Loucy (cell line): ENCODE data around the gene ADARB2.

Experiments
- H2AFZ ChIP-seq: fragments of 200-600 bp; sonication (generic); 2 replicates; pipeline ENCODE4 v1.6.0; 2016; ENCODE audit warnings: antibody characterized with exemption, mild to moderate bottlenecking, low read length, moderate library complexity
- H3F3A ChIP-seq: fragments of 200-600 bp; 2 replicates; pipeline ENCODE4 v1.6.0; 2016; ENCODE audit warnings: antibody characterized with exemption, low read depth, mild to moderate bottlenecking
- H3K27me3 ChIP-seq: fragments of 200-600 bp; sonication (generic); 2 replicates; pipeline ENCODE4 v1.6.1; 2014; ENCODE audit warnings: low read length, mild to moderate bottlenecking; ENCODE audit not compliant: insufficient read depth, poor library complexity, severe bottlenecking
- H3K36me3 ChIP-seq: fragments of 200-600 bp; sonication (generic); 2 replicates; pipeline ENCODE4 v1.6.1; 2016; ENCODE audit warnings: low read length; ENCODE audit not compliant: insufficient read depth
- H3K4me1 ChIP-seq: fragments of 200-600 bp; sonication (generic); 2 replicates; pipeline ENCODE4 v1.5.1; 2014; ENCODE audit warnings: low read length, mild to moderate bottlenecking; ENCODE audit not compliant: insufficient read depth, poor library complexity, severe bottlenecking
- H3K4me2 ChIP-seq: fragments of 200-600 bp; sonication (generic); 2 replicates; pipeline ENCODE4 v1.6.0; 2014; ENCODE audit warnings: antibody characterized with exemption, low read length, low read depth, mild to moderate bottlenecking; ENCODE audit not compliant: poor library complexity, severe bottlenecking
- H3K4me3 ChIP-seq: fragments of 200-600 bp; sonication (generic); 2 replicates; pipeline ENCODE4 v1.5.1; 2014; ENCODE audit warnings: low read length, mild to moderate bottlenecking, mixed read lengths; ENCODE audit not compliant: poor library complexity, severe bottlenecking
- H3K79me2 ChIP-seq: fragments of 200-600 bp; sonication (generic); 2 replicates; pipeline ENCODE4 v1.6.1; 2014; ENCODE audit warnings: low read length; ENCODE audit not compliant: insufficient read depth
- H3K9ac ChIP-seq: fragments of 200-600 bp; sonication (generic); 2 replicates; pipeline ENCODE4 v1.6.0; 2014; ENCODE audit warnings: mild to moderate bottlenecking, low read depth, low read length, moderate library complexity; ENCODE audit not compliant: poor library complexity, severe bottlenecking
- H3K9me2 ChIP-seq: fragments of 200-600 bp; sonication (generic); replicated peaks from 2 replicates; pipeline ENCODE4 v1.6.1; 2016; ENCODE audit warnings: low read depth, low read length, mixed read lengths
- H3K9me3 ChIP-seq: fragments of 200-600 bp; sonication (generic); 2 replicates; pipeline ENCODE4 v1.6.1; 2014; ENCODE audit warnings: mild to moderate bottlenecking, antibody characterized with exemption, low read length, low read depth; ENCODE audit not compliant: insufficient read depth
- H4K20me1 ChIP-seq: fragments of 200-600 bp; sonication (generic); 2 replicates; pipeline ENCODE4 v1.6.0; 2014; ENCODE audit warnings: antibody characterized with exemption, low read length, mild to moderate bottlenecking; ENCODE audit not compliant: insufficient read depth, poor library complexity, severe bottlenecking
- EZH2phosphoT487 ChIP-seq: fragments of 200-600 bp; IDR thresholded peaks from 2 replicates; pipeline ENCODE4 v1.6.1; 2018; ENCODE audit warnings: antibody characterized with exemption, mild to moderate bottlenecking, moderate library complexity, borderline replicate concordance
- TF ChIP-seq, protein P1 (sequence below): fragments of 200-600 bp; sonication (generic); conservative IDR thresholded peaks from 2 replicates; pipeline ENCODE4 v1.5.1; 2014; ENCODE audit warnings: mild to moderate bottlenecking, antibody characterized with exemption, low read length

Gene ADARB2

DNA sequence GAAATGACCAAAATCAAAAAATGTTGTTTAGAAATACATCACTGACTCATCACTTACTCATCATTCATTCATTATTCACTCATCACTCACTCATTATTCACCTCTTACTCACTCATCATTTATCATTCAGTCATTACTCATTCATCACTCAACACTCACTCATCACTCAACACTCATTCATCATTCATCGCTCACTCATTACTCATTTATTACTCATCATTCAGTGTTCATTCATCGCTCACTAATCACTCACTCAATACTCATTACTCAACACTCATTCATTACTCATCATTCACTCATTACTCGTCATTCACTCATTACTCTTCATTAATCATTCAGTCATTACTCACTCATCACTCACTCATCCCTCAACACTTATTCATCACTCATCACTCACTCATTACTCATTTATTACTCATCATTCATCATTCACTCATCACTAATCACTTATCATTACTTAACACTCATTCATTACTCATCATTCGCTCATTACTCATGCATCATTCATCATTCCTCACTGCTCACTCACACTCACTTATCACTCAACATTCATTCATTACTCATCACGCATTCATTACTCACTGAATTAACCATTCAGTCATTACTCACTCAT is 238.5 kb downstream of the ADARB2 start:
- H3K9me3 ChIP-seq = 0 out of 2 replicates have a peak, but pooled peaks cover 2% of the 10 kb centered on the region
- H3K4me1 ChIP-seq = no peaks in the 10 kb centered on the region
- H2AFZ ChIP-seq = no peak overlapping the region
- TF ChIP-seq, protein P1, sequence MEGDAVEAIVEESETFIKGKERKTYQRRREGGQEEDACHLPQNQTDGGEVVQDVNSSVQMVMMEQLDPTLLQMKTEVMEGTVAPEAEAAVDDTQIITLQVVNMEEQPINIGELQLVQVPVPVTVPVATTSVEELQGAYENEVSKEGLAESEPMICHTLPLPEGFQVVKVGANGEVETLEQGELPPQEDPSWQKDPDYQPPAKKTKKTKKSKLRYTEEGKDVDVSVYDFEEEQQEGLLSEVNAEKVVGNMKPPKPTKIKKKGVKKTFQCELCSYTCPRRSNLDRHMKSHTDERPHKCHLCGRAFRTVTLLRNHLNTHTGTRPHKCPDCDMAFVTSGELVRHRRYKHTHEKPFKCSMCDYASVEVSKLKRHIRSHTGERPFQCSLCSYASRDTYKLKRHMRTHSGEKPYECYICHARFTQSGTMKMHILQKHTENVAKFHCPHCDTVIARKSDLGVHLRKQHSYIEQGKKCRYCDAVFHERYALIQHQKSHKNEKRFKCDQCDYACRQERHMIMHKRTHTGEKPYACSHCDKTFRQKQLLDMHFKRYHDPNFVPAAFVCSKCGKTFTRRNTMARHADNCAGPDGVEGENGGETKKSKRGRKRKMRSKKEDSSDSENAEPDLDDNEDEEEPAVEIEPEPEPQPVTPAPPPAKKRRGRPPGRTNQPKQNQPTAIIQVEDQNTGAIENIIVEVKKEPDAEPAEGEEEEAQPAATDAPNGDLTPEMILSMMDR = no peak
- TF ChIP-seq EZH2phosphoT487 = no peak
- H3F3A ChIP-seq = no peaks in the 10 kb centered on the region
- no peaks in the 10 kb centered on the region for H3K9me2 ChIP-seq
- H3K79me2 ChIP-seq = no peaks in the 10 kb centered on the region
- no peaks in the 10 kb centered on the region for H3K27me3 ChIP-seq
- H3K4me2 ChIP-seq = no peak overlapping the region
- no peaks in the 10 kb centered on the region for H3K36me3 ChIP-seq
- no peaks in the 10 kb centered on the region for H4K20me1 ChIP-seq
- H3K4me3 ChIP-seq = no peak overlapping the region
- H3K9ac ChIP-seq = no peak overlapping the region

DNA sequence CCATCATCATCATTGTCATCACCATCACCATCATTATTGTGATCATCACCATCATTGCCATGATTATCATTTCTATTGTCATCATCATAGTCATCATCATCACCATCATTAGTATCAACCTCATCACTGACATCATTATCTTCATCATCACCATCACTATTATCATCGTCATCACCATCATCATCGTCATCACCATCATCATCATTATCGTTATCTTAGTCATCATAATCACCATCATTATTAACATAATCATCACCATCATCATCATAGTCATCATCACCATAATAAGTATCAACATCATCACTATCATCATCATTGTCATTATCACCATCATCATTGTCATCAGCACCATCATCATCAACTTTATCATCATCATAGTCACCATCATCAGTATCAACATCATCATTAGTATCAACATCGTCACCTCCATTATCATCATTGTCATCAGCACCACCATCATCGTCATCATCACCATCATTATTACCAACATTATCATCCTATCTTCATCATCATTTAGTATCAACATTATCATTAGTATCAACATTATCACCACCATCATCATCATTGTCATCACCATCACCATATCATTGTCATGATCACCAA is 241.3 kb downstream of the ADARB2 start:
- H3K9me3 ChIP-seq = no peaks in the 10 kb centered on the region
- TF ChIP-seq, protein P1 = no peak
- TF ChIP-seq EZH2phosphoT487 = no peak

GRCh38 chr10:1492641-1493040 is 244.7 kb downstream of the ADARB2 start:
- Histone ChIP-seq H4K20me1 (no peaks in the 10 kb centered on the region), H3K79me2 (no peaks in the 10 kb centered on the region), H3K4me1 (peaks cover 22% of the 10 kb centered on the region), H3K4me2 (no peak overlapping the region), H3K36me3 (no peaks in the 10 kb centered on the region), H3K4me3 (no peak overlapping the region), H3K9ac (no peak overlapping the region), H3F3A (no peaks in the 10 kb centered on the region), H3K9me3 (no peaks in the 10 kb centered on the region), H3K27me3 (no peaks in the 10 kb centered on the region), H3K9me2 (no peaks in the 10 kb centered on the region), H2AFZ (no peak overlapping the region)
- TF ChIP-seq EZH2phosphoT487 = no peak
- TF ChIP-seq, protein P1 = no peak

More for the DNA sequence above, 241.3 kb downstream of the ADARB2 start:
- Histone ChIP-seq H3K4me3 (no peak overlapping the region), H2AFZ (no peak overlapping the region), H3K4me2 (no peak overlapping the region), H3K9me2 (no peaks in the 10 kb centered on the region), H3K36me3 (no peaks in the 10 kb centered on the region), H3K79me2 (no peaks in the 10 kb centered on the region), H4K20me1 (no peaks in the 10 kb centered on the region), H3K9ac (no peak overlapping the region), H3K27me3 (no peaks in the 10 kb centered on the region), H3K4me1 (no peaks in the 10 kb centered on the region), H3F3A (no peaks in the 10 kb centered on the region)
